Measurements from ENCODE around the gene NFE2L2. TPM values are rescaled to one million over a fixed set of nuclear protein-coding genes. Genes with fewer than 3 reads are reported as not detected.
A peak's percentile ranks its signal among the peaks of the same experiment; 100 is the strongest.

NFE2L2 gene
- total and polyA plus RNA-seq, 9 of the 15 experiments (the other 6 are each of a cell fraction or from before 2014, with no cell fraction given) = 29.3 to 120 (median 59.3) TPM

DNA sequence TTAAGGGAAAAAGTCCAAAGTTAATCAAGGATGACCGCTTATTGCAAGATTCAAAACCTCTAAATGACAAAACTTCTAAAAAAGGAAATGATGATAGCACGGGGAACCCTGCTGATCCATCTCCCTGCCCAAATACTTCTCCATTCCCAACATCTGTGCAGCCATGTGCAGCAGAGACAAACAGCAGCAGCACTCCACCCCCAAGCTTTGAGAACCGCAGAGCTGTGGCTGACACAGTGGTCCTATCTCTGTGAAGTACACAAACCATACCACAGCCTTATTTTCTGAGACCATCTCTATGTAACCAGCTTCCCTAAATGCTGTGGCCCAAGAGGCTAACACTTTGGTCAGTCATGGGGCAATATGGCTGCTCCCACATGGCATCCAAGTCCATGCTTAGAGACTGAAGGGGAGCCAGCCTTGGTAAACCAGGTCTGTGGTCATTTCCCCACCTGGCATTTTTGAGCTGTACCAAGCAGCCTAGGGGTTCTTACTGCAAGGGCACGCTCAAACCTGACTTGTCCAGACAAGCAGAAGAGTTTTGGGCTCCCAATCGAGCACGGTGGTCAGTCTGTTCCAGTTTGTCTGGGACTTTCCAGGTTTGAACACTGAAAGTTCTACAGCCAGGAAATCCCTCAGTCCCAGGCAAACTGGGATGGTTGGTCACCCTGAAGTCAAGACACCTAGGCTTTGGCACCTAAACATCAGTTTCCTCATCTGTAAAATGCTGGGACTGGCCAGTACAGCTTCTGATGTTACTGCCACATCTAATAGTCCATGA is 17.1 kb upstream of the NFE2L2 start (continued):
- no peak for TF ChIP-seq ZC3H4 (CRISPR knock-in tag; IDR thresholded peaks at IDR 0.05; ENCODE audit: borderline replicate concordance)
- TF ChIP-seq MAZ (CRISPR knock-in tag; conservative IDR thresholded peaks at IDR 0.05 in 1 of 2, IDR thresholded peaks at IDR 0.05 in 1 of 2) = 0 out of 4 replicates have a peak, but pooled peaks of 1 of the 2 experiments have one; percentile 32
- no peak for TF ChIP-seq ZNF584 (CRISPR knock-in tag; IDR thresholded peaks at IDR 0.05; ENCODE audit: low read depth)
- no peak for TF ChIP-seq LARP7 (IDR thresholded peaks at IDR 0.05)
- TF ChIP-seq, protein P1, sequence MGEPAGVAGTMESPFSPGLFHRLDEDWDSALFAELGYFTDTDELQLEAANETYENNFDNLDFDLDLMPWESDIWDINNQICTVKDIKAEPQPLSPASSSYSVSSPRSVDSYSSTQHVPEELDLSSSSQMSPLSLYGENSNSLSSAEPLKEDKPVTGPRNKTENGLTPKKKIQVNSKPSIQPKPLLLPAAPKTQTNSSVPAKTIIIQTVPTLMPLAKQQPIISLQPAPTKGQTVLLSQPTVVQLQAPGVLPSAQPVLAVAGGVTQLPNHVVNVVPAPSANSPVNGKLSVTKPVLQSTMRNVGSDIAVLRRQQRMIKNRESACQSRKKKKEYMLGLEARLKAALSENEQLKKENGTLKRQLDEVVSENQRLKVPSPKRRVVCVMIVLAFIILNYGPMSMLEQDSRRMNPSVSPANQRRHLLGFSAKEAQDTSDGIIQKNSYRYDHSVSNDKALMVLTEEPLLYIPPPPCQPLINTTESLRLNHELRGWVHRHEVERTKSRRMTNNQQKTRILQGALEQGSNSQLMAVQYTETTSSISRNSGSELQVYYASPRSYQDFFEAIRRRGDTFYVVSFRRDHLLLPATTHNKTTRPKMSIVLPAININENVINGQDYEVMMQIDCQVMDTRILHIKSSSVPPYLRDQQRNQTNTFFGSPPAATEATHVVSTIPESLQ (CRISPR knock-in tag; IDR thresholded peaks at IDR 0.05) = no peak
- TF ChIP-seq KAT8 (IDR thresholded peaks at IDR 0.05; ENCODE audit: low read depth) = no peak
- no peak for TF ChIP-seq HMG20A (CRISPR knock-in tag; conservative IDR thresholded peaks at IDR 0.05)
- TF ChIP-seq ZNF76 (CRISPR knock-in tag; IDR thresholded peaks at IDR 0.05; ENCODE audit: borderline replicate concordance) = no peak
- TF ChIP-seq, protein P2, sequence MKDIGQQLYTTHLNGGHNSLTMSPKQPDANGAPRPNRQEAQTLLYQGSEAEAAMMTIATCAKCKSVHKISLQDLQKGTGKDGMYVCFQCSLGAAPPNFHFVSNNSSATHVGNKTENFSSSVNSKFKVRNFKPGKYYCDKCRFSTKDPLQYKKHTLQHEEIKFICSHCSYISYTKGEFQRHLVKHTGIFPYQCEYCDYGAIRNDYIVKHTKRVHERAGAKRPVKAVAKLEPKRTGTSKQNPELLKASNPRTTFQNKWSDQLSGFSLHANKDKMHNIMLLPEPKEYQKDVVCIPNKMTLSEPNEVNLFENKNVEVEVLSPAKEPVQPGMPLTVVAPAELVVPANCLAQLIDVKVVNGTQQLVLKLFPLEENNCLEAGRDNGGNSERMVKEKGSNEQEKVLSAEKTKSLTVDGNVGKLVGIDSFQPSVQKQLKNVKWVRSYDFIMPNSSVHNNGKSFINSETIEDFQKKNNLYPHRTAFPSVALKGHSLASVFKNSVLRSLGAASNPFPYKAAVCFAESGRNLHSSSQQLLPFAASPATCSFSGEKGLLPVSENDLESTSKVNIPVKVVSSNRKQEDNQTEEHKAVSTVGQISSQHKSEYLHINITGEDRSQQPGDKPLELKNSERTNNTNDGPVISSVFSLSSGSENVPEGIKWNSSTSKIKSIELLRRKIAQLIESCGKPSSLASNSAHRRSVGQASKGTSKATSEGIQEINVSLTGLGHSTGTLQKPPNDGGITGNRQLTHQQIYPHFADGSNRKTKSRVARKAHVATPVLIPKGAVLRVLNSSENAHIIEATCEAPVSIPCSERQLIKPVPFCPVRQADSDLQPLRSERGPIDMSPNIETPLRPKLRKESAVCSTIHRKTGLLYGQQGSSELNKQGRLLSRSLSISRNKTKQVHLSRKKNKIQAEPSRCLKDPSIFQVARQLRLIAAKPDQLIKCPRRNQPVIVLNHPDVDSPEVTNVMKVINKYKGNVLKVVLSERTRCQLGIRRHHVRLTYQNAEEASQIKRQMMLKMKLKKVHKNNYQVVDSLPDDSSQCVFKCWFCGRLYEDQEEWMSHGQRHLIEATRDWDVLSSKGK (CRISPR knock-in tag; IDR thresholded peaks at IDR 0.05) = no peak
- no peak for TF ChIP-seq NR3C1 (CRISPR knock-in tag; IDR thresholded peaks at IDR 0.05)
- TF ChIP-seq, protein P3, sequence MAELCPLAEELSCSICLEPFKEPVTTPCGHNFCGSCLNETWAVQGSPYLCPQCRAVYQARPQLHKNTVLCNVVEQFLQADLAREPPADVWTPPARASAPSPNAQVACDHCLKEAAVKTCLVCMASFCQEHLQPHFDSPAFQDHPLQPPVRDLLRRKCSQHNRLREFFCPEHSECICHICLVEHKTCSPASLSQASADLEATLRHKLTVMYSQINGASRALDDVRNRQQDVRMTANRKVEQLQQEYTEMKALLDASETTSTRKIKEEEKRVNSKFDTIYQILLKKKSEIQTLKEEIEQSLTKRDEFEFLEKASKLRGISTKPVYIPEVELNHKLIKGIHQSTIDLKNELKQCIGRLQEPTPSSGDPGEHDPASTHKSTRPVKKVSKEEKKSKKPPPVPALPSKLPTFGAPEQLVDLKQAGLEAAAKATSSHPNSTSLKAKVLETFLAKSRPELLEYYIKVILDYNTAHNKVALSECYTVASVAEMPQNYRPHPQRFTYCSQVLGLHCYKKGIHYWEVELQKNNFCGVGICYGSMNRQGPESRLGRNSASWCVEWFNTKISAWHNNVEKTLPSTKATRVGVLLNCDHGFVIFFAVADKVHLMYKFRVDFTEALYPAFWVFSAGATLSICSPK (IDR thresholded peaks at IDR 0.05; ENCODE audit: borderline replicate concordance) = no peak
- no peak for TF ChIP-seq FOXJ2 (tag; IDR thresholded peaks at IDR 0.05)
- no peak for TF ChIP-seq TRIM24 (IDR thresholded peaks at IDR 0.05)
- TF ChIP-seq RBM22 (IDR thresholded peaks at IDR 0.05; ENCODE audit: low read depth, low read length, poor library complexity, severe bottlenecking) = no peak
- no peak for TF ChIP-seq ZNF239 (CRISPR knock-in tag; IDR thresholded peaks at IDR 0.05)
- TF ChIP-seq CBFA2T3 (IDR thresholded peaks at IDR 0.05) = peak; percentile 17; the same call in 1 of the 2 replicates
- TF ChIP-seq ZBTB17 (CRISPR knock-in tag; IDR thresholded peaks at IDR 0.05) = peak; percentile 66; the same call in 1 of the 2 replicates
- no peak for TF ChIP-seq BMI1 (IDR thresholded peaks at IDR 0.05; ENCODE audit: low read length)
- TF ChIP-seq CBX8 (IDR thresholded peaks at IDR 0.05; ENCODE audit: borderline replicate concordance, extremely low read depth, low read depth, low read length, poor library complexity, severe bottlenecking) = no peak
- TF ChIP-seq MTA2 (IDR thresholded peaks at IDR 0.05; ENCODE audit: low read depth) = no peak
- TF ChIP-seq, protein P4, sequence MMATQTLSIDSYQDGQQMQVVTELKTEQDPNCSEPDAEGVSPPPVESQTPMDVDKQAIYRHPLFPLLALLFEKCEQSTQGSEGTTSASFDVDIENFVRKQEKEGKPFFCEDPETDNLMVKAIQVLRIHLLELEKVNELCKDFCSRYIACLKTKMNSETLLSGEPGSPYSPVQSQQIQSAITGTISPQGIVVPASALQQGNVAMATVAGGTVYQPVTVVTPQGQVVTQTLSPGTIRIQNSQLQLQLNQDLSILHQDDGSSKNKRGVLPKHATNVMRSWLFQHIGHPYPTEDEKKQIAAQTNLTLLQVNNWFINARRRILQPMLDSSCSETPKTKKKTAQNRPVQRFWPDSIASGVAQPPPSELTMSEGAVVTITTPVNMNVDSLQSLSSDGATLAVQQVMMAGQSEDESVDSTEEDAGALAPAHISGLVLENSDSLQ (IDR thresholded peaks at IDR 0.05) = no peak

Data from K562 (cell line).